K562 (cell line): ENCODE measurements around the gene C4orf54.

Experiments
- SUPT5H ChIP-seq: fragments of 450-650 bp; IDR thresholded peaks from 2 replicates; pipeline ENCODE4 v1.6.1; 2016
- WHSC1 ChIP-seq: IDR thresholded peaks from one replicate; pipeline ENCODE4 v1.6.1; 2012; ENCODE audit warnings: low read length, control low read depth, inconsistent platforms
- ZNF165 ChIP-seq: fragments of 250-450 bp; sonication (Bioruptor Pico); IDR thresholded peaks from 2 replicates; pipeline ENCODE4 v1.4.0; 2020; ENCODE audit warnings: borderline replicate concordance
- TF ChIP-seq, protein P1 (sequence below): fragments of 450-650 bp; conservative IDR thresholded peaks from 2 replicates; pipeline ENCODE4 v1.6.1; 2016; ENCODE audit warnings: missing genetic modification characterization, low read depth, mild to moderate bottlenecking, control low read depth, missing compliant biosample characterization
- TF ChIP-seq, protein P2 (sequence below), 3 experiments: IDR thresholded peaks in 2 of 3; conservative IDR thresholded peaks in 1 of 3; 2 replicates each; pipeline ENCODE4 v1.5.1; 2011 to 2012; ENCODE audit warnings: low read length in 3 of 3, mild to moderate bottlenecking in 3 of 3, control low read depth in 2 of 3, improper control_type of control experiment in 1 of 3, inconsistent platforms in 1 of 3, low read depth in 1 of 3, mixed read lengths in 1 of 3, moderate library complexity in 1 of 3; ENCODE audit not compliant: insufficient read depth in 2 of 3

DNA sequence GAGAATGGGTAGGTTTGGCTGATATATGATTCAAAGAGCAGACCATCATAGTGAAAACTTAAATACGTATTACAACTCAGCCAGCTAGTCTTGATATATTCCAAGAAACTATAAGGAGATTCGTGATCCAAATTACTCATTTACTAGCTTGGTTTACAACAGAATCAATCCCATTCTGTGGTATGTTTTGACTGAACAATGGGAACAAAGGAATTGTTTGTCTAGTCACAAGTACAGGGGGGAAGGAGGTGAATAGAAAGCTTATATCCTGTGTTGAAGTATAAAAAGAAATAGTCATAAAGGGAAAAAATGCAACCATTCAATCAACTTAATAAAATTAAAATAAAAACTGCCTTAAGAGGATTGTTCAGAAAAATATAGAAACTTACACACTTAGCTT, 17.0 kb downstream of the C4orf54 start:
- TF ChIP-seq SUPT5H (no peak), ZNF165 (CRISPR knock-in tag) (no peak), WHSC1 (no peak)
- TF ChIP-seq, protein P1, sequence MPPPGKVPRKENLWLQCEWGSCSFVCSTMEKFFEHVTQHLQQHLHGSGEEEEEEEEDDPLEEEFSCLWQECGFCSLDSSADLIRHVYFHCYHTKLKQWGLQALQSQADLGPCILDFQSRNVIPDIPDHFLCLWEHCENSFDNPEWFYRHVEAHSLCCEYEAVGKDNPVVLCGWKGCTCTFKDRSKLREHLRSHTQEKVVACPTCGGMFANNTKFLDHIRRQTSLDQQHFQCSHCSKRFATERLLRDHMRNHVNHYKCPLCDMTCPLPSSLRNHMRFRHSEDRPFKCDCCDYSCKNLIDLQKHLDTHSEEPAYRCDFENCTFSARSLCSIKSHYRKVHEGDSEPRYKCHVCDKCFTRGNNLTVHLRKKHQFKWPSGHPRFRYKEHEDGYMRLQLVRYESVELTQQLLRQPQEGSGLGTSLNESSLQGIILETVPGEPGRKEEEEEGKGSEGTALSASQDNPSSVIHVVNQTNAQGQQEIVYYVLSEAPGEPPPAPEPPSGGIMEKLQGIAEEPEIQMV: no peak
- TF ChIP-seq, protein P2, sequence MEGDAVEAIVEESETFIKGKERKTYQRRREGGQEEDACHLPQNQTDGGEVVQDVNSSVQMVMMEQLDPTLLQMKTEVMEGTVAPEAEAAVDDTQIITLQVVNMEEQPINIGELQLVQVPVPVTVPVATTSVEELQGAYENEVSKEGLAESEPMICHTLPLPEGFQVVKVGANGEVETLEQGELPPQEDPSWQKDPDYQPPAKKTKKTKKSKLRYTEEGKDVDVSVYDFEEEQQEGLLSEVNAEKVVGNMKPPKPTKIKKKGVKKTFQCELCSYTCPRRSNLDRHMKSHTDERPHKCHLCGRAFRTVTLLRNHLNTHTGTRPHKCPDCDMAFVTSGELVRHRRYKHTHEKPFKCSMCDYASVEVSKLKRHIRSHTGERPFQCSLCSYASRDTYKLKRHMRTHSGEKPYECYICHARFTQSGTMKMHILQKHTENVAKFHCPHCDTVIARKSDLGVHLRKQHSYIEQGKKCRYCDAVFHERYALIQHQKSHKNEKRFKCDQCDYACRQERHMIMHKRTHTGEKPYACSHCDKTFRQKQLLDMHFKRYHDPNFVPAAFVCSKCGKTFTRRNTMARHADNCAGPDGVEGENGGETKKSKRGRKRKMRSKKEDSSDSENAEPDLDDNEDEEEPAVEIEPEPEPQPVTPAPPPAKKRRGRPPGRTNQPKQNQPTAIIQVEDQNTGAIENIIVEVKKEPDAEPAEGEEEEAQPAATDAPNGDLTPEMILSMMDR (IDR thresholded peaks at IDR 0.05 in 2 of 3, conservative IDR thresholded peaks at IDR 0.05 in 1 of 3; ENCODE audit: insufficient read depth in 2 of 3, low read depth in 1 of 3, low read length in 3 of 3): no peak
